ENCODE measurements around the gene AUNIP.

DNA sequence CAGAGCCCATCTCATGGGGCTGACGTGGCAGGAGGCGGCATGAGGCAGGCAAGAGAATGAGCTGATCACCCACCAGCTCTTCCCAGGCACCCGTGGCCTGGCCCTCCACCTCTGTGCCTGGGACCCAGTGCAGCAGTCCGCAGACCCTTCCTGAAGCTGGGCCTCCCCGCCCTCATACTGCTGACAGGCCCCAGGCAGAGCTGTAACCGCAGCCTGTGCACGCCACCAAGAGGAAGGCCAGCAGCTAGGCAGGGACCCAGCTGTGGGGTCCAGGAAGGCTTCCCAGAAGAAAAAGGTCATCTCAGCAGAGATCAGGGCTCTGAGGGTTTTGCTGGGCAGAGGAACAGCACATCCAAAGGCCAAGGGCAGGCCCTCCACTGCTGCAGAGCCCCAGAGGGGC, 49.3 kb downstream of the AUNIP start:
- no peak for TF ChIP-seq POLR2A (IDR thresholded peaks at IDR 0.05)
- TF ChIP-seq, protein P1, sequence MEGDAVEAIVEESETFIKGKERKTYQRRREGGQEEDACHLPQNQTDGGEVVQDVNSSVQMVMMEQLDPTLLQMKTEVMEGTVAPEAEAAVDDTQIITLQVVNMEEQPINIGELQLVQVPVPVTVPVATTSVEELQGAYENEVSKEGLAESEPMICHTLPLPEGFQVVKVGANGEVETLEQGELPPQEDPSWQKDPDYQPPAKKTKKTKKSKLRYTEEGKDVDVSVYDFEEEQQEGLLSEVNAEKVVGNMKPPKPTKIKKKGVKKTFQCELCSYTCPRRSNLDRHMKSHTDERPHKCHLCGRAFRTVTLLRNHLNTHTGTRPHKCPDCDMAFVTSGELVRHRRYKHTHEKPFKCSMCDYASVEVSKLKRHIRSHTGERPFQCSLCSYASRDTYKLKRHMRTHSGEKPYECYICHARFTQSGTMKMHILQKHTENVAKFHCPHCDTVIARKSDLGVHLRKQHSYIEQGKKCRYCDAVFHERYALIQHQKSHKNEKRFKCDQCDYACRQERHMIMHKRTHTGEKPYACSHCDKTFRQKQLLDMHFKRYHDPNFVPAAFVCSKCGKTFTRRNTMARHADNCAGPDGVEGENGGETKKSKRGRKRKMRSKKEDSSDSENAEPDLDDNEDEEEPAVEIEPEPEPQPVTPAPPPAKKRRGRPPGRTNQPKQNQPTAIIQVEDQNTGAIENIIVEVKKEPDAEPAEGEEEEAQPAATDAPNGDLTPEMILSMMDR (IDR thresholded peaks at IDR 0.05) = no peak
